Measurements from ENCODE around the gene FOXO4.
A peak's percentile ranks its signal among the peaks of the same experiment; 100 is the strongest.
"Not testable (repeated sequence)": the region's sequence is repeated elsewhere in the genome, so short reads cannot be mapped to it uniquely, and the experiment has no call there.

Gene FOXO4, protein sequence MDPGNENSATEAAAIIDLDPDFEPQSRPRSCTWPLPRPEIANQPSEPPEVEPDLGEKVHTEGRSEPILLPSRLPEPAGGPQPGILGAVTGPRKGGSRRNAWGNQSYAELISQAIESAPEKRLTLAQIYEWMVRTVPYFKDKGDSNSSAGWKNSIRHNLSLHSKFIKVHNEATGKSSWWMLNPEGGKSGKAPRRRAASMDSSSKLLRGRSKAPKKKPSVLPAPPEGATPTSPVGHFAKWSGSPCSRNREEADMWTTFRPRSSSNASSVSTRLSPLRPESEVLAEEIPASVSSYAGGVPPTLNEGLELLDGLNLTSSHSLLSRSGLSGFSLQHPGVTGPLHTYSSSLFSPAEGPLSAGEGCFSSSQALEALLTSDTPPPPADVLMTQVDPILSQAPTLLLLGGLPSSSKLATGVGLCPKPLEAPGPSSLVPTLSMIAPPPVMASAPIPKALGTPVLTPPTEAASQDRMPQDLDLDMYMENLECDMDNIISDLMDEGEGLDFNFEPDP

DNA sequence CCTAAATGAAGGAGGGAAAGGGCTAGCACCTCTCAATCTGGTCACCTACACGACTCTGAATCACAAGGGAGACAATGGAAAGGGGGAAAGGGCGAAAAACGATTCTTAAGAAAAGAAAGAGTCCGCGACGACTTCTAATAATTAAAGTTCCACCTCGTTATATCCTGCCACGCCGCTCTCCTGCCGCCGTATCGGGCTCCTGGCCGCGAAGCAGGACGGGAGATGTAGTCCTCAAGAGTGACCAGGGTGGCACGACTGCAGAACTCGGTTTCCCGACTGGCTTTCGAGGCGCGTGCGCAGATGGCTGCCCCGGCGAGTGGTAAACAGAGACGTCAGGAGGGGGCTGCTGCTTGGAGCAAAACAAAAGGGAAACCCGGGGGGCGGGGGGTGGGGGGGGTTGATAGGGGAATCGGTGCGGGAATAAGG, at the start of gene FOXO4:
Gene FOXO4, plus strand, starts transcription at position 297 of the 426 bp plus-strand sequence. CDS start 678 bp downstream, outside the sequence.
- peak; percentile 64 to 81 for DNase-seq (ENCODE audit: low read depth in 1 of 2, low spot score in 1 of 2)

DNA sequence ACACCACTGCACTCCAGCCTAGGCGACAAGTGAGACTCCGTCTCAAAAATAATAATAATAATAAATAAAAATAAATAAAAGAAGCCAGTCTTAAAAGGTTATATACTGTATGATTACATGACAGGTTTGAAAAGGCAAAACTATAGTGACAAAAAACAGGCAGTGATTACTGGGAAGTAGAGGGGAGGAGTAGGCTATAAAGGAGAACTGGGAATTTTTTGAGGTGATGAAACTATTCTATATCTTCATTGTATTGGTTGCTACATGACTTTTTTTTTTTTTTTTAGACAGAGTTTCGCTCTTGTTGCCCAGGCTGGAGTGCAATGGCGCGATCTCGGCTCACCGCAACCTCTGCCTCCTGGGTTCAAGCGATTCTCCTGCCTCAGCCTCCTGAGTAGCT, 47.8 kb upstream of the FOXO4 start:
- DNase-seq (ENCODE audit: low read depth in 1 of 2, low spot score in 1 of 2) = not testable (repeated sequence)

DNA sequence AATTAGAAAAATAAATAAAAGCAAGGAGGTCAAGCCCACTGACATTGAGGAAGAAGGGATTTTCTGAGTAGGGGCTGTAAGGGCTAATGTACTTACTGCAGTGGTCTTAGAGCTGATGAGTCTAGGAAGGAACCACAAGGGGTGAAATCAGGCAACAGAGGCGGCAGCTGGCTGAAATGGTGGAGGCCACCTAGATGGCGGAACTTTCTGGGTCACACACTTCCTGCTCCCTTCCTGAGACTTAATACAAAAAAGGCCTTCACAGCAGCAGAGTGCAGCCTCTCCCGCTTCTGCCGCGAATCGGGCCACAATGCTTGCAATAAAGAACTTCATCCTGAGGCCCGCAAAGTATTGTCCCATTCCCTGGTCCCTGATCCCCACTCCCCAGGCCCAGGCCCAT, 42.9 kb upstream of the FOXO4 start:
- DNase-seq (ENCODE audit: low read depth in 1 of 2, low spot score in 1 of 2) = no peak

DNA sequence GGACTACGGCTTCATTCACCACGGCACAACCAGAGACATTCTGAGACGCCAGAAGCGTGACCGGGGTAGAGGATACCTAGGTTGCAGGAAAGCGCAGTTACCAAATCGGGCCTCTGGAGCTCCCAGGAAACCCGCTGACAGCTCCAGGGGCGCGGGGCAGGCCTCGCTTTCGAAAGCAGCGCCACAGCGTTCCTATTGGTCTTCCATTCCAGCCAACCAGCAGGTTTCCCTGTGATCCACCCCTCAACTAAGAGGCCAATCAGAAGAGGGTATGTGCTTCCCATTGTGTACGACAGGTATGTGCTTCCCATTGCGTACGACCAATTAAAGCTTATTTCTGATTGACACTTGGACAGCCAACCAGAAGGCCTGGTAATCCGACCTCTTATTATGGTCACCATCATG, 42.4 kb upstream of the FOXO4 start:
- no peak for DNase-seq (ENCODE audit: low read depth in 1 of 2, low spot score in 1 of 2)

DNA sequence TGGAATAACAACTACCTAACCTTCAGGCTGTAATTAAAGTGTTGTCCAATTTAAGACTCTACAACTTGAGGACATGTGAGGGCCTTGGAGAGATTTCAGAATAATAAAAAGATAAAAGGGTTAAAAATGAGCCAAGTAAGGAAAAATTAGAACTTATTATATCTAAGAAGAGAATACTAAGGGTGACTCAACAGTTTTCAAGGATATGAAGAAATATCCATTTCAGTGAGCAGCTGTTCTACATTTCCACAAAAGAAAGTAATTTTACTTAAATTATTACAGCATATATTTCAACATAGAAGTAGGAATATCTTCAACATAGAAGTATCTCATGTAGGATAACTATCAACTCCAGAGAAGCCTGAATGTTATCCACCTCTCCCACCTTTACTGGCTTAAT, 38.8 kb upstream of the FOXO4 start:
- DNase-seq (ENCODE audit: low read depth in 1 of 2, low spot score in 1 of 2) = no peak

DNA sequence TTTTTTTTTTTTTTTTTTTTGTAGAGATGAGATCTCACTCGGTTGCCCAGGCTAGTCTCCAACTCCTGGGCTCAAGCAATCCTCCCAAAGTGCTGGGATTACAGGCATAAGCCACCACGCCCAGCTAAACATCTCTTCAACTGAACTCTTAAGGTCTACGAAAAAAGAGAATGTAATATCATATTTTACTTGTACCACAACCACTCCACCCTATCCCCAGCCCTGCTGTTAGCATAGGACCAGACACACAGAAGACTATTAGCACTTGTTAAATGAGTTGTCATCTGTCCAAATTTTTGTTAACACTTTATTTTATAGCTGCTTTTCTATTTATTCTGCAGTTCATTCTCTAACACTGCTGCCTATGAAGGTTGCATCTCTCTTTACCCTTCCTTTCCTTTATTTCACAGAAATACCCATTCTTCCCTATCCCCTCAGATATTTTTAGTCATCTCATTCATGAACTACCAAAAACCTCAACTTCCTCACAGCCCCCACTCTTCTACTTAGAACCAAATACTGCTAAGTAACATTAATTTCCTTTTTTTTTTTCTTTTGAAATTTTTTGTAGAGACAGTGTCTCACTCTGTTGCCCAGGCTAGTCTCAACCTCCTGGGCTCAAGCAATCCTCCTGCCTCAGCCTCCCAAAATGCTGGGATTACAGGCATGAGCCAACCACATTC, 37.7 kb upstream of the FOXO4 start:
- no peak for DNase-seq (ENCODE audit: low read depth in 1 of 2, low spot score in 1 of 2)

DNA sequence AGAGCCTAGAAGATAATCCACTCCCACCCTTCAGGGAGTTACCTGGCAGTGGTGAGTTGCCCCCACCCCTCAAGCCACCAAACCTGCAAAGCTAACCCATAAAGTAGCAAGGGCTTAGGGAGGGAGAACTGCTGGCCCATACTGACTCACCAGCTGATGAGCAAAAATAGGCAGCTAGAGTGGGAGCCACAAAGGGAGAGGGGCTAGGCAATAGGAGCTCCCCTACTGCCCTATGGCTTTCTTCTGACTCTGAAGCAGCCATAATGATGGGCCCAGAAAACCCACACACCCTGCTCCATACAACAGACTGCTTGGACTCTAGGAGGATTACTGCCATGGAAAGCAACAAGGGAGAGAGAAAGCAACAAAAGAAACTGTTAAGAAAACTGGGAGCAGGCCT, 35.5 kb upstream of the FOXO4 start:
- DNase-seq (ENCODE audit: low read depth in 1 of 2, low spot score in 1 of 2) = no peak

DNA sequence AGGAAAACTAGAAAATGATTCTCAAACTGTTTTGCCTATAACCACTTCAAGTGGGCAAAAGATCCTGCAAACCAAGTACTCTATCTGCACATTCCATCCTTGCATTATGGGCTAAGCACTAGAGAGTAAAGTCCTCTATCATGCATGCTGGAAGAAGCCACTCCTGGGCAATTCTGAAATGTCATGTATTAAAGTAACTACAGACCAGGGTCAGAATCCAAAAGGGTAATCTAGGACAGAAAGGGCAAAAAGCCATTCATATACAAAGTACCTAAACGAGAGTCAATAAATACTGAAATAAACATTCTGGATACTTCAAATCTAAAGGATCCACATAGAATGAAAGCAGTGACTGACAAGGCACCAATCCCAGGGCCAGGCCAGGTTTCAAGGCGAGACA, 28.6 kb upstream of the FOXO4 start:
- DNase-seq (ENCODE audit: low read depth in 1 of 2, low spot score in 1 of 2) = no peak

DNA sequence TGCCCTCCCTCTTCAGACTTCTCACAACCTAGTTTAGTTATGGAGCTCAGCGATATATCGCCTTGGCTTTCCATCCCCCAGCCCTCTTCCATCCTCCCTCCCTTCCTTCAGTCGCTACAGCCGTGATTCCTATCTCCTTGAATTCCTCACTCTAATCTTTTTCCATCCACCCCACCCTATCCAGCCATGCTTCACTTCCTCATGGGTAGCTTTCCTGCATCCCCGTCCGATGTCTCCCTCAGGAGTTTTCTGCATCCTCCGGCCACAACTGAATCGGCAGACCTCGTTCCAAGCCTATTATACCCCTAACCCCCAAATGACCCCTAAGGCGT, 28.0 kb upstream of the FOXO4 start:
- no peak for DNase-seq (ENCODE audit: low read depth in 1 of 2, low spot score in 1 of 2)

DNA sequence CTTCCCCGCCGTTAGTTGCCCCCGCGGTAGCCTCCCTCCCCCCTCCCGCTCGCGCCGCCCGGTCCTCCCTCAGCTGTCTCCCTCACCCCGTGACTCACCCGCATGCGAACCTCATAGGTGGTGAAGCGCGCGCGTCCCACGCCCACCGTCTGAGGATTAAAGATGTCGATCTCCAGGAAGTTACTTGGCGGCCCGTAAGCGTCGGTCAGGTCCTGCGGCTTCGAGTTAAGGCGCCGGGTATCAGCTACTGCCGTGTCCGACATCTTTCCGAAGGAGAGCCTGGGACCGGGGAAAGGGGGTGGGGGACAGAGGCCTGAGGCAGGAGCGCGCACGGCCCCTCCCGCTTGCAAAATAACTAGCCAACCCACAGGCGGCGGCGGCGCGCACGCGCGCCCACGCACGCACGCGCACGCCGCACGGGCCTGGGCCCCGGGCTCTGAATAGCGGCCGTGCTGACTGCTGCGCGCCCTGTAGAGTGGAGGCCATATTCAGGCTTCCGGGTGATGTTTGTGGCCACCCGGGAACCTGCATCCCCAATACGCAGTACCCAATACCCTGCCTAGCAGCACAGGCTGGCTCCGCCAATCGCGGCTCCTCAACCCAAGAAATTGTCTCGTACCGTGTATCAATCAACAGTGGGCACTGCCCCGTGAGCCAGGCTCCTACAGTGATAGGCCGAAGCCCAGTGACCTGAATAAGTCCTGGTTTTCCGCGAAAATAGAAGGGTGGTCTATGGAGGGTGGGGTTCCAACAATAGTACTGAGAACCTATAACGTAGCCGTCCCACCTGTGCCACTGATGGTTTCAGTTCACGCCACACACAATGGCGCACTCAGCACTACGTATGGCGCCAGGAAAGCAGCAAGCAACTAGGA, 27.4 kb upstream of the FOXO4 start, which contains the start of gene SNX12:
Gene SNX12, minus strand, starts transcription at position 291 of the 875 bp plus-strand sequence. Its CDS starts 28 bp downstream, at position 263.
- DNase-seq (ENCODE audit: low read depth in 1 of 2, low spot score in 1 of 2) = peak; percentile 61 to 79

DNA sequence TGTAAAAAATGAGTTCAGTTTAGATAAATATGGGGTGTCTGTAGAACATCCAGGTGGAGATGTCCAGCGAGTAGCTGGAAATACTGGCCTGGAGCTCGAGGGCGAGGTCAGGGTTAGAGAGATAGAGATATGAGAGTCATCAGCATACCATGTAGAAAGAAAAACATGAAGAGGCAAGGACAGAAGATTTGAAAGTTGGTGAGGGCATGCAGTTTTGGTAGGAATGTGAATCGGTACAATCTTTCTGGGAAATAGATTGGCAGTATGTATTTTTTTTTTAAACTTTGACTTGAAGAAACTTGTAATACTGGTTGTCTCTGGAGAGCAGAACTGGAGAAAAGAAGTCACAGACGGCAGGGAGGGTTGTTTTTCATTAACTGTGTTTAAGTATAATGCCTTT, 25.1 kb upstream of the FOXO4 start:
- DNase-seq (ENCODE audit: low read depth in 1 of 2, low spot score in 1 of 2) = no peak

DNA sequence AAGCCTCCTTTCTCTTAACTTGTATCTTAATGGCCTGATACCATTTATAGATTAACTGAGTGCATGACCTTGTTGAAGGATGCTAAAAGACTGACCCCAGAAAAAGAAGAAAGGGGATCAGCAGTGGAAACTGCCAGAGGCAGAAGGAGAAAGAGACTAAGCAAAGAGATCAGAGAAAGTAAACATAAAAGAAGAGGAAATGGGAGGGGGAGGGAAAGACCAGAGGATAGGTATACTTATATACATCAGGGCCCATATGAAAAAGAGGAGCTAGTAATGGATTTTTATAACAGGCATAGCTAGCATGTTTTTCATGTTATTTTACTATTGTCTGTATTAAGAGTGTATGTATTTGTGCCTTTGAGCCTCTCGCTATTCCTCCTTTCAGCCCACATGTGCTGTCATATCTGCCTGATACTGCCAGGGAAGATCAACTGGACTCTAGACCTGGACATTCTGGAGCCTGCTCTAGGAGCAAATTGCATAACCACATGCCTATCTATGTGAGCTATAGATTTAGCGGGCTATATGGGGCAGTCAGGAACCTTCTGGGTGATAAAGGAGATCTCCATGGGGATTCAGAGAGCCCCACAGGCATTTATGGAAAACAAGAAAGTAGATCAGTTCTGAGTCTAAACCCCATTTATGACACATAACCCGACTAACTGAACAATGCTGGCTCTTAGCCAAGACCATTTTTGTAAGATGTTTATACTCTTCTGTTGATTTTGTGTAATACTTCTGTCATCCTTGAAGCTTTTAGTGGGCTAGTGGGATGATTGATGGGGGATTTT, 14.1 kb upstream of the FOXO4 start:
- DNase-seq (ENCODE audit: low read depth in 1 of 2, low spot score in 1 of 2) = no peak

DNA sequence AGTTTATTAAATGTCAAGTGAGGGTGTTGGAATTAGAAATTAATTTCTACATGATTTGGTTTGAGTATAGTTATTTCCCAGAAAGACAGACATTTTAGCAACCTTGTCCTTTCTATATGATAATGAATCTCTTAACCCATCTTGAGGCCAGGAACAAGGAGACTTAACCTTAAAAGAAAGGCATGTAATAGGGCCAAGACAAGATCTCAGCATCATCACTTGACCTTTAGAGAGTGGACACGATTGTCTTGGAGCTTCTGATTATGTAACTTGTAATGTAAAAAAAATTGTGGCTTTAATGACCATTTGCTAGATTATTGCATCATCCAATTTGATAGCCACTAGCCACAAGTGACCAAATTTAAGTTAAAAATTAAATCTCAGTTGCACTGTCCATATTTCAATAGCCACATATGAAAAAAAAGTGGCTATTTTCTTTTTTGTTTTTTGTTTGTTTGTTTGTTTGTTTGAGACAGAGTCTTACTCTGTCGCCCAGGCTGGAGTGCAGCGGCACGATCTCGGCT, 13.5 kb upstream of the FOXO4 start:
- no peak for DNase-seq (ENCODE audit: low read depth in 1 of 2, low spot score in 1 of 2)

DNA sequence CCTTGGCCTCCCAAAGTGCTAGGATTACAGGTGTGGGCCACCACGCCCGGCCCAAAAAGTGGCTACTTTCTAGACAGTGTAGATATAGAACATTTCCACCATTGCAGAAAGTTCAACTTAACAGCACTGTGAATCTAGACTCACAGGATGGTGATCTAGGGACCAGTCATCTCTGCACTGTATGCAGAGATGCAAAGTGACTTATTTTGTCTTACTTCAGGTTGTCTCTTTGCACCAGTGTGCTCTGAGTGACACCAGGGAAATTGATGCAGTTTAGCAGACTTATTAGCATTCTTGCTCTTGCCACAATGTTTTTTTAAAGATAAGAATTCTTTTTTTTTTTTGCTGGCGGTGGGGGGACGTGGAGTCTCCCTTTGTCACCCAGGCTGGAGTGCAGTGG, 12.8 kb upstream of the FOXO4 start:
- no peak for DNase-seq (ENCODE audit: low read depth in 1 of 2, low spot score in 1 of 2)

DNA sequence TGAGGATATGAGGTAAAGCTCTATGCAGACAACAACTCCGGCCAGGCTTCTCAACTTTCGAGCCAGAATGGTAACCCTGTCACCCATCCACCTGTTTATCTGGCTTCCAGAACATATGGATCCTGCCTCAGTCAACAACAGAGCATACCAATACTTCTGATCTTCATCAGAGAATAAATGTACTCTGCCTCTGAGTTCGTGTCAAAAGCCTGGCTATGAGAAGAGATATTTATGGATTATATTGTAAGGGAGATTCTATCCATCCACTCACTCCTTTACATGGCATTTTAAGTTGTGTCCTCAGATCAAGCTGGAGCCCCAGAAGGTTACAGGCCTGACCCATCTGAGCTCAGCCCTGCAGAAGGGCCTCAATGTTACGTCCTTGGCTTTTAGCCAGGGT, 9.8 kb upstream of the FOXO4 start:
- DNase-seq (ENCODE audit: low read depth in 1 of 2, low spot score in 1 of 2) = no peak

DNA sequence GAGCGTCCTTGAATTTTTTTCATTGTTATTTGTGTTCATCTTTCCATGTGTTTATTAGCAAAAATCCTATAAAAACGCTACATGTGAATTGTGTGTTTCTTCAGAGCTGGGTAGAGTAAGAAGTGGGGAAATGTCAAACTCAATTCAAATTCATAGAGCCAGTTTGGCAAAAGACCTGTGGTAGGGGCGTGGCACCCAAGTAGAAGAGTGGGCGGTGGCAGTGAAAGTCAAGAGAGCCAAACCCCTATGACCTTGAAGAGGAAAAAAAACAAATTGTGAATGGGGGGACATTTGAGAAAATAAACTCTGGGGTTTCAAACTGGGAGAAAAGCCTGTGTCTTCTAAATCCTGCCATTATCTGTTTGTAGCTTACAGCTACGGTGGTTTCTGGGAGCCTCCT, 4.4 kb upstream of the FOXO4 start:
- DNase-seq (ENCODE audit: low read depth in 1 of 2, low spot score in 1 of 2) = no peak

DNA sequence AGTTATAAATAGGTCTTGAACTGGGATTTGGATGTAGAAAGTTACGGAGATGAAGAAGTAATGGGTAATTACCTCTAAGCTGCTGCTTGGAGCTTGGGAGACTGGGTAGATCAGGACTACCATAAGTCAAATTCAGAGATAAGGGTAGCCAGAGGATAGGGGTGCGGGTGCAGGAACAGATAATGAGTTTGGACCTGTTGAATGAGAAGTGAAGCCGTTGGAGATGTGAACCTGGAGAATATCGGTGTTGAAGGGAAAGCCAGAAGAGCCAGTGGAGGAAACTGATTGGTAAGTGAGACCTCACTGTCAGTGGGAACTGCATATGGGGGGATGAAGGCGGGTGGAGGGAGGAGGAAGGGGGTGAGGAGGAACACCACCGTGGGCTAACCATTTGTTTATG, 618 bp upstream of the FOXO4 start:
- DNase-seq (ENCODE audit: low read depth in 1 of 2, low spot score in 1 of 2) = no peak

DNA sequence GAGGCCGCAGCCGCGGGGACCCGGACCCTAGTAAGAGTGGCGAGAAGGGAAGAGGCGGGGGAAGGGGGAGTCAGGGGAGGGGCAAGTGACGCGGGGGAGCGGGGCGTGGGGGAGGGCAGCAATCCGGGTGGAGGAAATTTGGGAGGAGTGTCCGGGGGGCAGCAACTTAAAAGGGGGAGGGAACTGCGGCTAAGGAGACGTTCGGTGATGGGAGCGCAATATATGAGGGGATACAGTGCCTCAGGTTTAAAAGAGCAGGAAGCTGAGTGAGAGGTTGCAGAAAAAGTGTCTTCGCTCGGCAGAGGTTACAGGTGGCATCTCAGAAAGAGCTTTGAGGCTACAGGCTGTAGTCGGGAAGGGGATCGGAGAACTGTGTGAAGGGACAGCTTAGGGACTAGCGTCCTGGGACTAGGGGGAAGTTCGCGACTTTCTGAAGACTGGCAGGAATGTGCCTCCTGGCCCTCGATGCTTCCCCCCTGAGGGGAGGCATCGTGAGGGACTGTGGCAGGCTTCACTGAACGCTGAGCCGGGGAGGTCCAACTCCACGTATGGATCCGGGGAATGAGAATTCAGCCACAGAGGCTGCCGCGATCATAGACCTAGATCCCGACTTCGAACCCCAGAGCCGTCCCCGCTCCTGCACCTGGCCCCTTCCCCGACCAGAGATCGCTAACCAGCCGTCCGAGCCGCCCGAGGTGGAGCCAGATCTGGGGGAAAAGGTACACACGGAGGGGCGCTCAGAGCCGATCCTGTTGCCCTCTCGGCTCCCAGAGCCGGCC, 519 bp downstream of the FOXO4 start:
- DNase-seq (ENCODE audit: low read depth in 1 of 2, low spot score in 1 of 2) = peak in 1 of 2 donors; percentile 42

DNA sequence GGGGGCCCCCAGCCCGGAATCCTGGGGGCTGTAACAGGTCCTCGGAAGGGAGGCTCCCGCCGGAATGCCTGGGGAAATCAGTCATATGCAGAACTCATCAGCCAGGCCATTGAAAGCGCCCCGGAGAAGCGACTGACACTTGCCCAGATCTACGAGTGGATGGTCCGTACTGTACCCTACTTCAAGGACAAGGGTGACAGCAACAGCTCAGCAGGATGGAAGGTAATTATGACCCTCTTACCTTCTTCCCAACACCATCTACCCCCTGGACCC, 1.0 kb downstream of the FOXO4 start:
- no peak for DNase-seq (ENCODE audit: low read depth in 1 of 2, low spot score in 1 of 2)

DNA sequence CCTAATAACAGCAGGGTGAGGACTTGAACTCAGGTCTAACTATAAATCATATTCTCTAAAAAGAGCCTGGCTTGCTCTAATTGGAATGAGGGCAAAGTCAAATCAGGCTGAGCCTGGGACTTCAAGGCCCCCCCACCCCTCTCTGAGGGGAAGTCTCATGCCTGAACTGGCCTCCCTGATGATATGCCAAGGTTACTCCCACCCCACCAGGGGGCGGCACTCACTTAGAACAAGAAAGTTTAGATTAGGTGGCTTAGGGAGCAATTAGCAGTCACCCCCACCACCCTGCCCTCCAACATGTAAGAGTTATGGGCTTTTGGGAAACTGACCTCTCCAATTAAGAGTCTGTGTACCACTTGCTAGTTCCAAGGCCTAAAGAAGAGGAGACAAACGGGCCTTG, 2.7 kb downstream of the FOXO4 start:
- DNase-seq (ENCODE audit: low read depth in 1 of 2, low spot score in 1 of 2) = peak; percentile 49 to 67

All from activated T-helper 1 cell treated with anti-CD3 and anti-CD28 coated beads, Interleukin-2, amount 50 U/mL, for 16 hours (primary cell).